Measurements from ENCODE around the gene MGLL. TPM values are rescaled to one million over a fixed set of nuclear protein-coding genes. Genes with fewer than 3 reads are reported as not detected.

The MGLL gene
- total RNA-seq, 1 donor from 2014 or later = 61.0 TPM

DNA sequence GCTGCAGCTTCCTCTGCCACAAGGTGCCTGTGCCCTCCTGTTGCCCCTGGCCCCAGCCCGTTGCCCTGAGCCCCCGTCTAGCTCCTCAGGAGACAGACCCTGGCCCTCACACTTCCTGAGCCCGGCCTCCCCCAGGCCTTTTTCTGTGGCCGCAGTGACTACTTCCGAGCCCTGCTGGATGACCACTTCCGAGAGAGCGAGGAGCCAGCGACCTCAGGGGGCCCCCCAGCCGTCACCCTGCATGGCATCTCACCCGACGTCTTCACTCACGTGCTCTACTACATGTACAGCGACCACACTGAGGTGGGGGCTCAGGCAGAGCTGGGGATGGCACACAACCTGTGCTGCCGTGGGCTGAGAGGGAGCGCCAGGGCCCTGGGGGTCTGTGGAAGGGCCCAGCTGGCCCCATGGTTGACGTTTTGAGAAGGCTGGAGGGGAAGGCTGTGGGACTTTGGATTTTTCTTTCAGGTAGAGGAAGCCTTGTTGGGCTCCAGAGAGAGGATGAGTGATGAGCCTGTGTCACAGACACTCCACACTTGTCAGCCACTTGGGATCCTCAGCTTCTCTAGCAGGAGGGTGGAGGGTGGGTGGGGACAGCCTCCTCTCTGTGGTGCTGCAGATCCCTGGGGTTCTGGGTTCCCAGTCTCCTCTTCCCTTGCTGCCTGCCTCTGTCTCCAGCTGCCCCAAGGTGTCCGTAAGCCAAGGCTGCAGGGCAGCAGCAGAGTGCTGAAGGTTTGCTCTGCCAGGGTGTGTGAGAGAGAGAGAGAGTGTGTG, 144.6 kb downstream of the MGLL start:
- Mint-ChIP-seq H3K27me3 (ENCODE audit: low read depth) (no peaks in the 10 kb centered on the region), H3K4me3 (ENCODE audit: unreplicated experiment) (no peak overlapping the region), H3K36me3 (ENCODE audit: low read depth) (peaks cover 5% of the 10 kb centered on the region), H3K27ac (ENCODE audit: unreplicated experiment) (peak overlapping the region; percentile 54), H3K9me3 (ENCODE audit: low read depth) (no peaks in the 10 kb centered on the region), H3K4me1 (ENCODE audit: low read depth) (peaks cover 16% of the 10 kb centered on the region)
- TF ChIP-seq CTCF (IDR thresholded peaks at IDR 0.05) = no peak
- peak; percentile 90 for DNase-seq (ENCODE audit: low spot score)

GRCh38 chr3:127676921-127677351, 145.4 kb downstream of the MGLL start:
- Mint-ChIP-seq H3K9me3 (ENCODE audit: low read depth) (no peaks in the 10 kb centered on the region), H3K4me3 (ENCODE audit: unreplicated experiment) (no peak overlapping the region), H3K27ac (ENCODE audit: unreplicated experiment) (no peak overlapping the region), H3K4me1 (ENCODE audit: low read depth) (peaks cover 16% of the 10 kb centered on the region), H3K27me3 (ENCODE audit: low read depth) (no peaks in the 10 kb centered on the region), H3K36me3 (ENCODE audit: low read depth) (peaks cover 5% of the 10 kb centered on the region)
- peak; percentile 89 for DNase-seq (ENCODE audit: low spot score)
- TF ChIP-seq CTCF (IDR thresholded peaks at IDR 0.05) = no peak

DNA sequence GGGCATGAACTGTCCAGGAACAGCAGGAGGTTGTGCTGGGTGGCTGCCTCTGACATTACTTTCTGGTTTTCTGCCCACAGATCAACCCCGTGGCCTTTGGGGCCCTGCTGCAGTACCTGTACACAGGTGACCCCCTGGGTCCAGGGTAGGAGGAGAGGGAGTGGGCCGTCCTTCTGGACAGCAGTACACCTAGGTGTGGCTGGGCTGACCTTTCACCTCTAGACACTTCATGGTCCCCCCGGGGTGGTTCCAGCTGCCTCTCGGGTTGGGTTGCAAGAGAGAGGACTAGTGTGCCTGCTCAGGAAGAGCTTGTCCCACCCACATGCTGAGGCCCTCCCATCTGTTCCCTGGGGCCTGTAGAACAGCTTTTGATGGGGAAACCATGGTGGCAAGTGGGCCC, 145.9 kb downstream of the MGLL start:
- peaks cover 18% of the 10 kb centered on the region for H3K4me1 Mint-ChIP-seq (ENCODE audit: low read depth)
- peak; percentile 83 for DNase-seq (ENCODE audit: low spot score)
- H3K4me3 Mint-ChIP-seq (ENCODE audit: unreplicated experiment) = no peak overlapping the region
- no peak for TF ChIP-seq CTCF (IDR thresholded peaks at IDR 0.05)
- H3K27ac Mint-ChIP-seq (ENCODE audit: unreplicated experiment) = no peak overlapping the region
- no peaks in the 10 kb centered on the region for H3K27me3 Mint-ChIP-seq (ENCODE audit: low read depth)
- peaks cover 5% of the 10 kb centered on the region for H3K36me3 Mint-ChIP-seq (ENCODE audit: low read depth)
- no peaks in the 10 kb centered on the region for H3K9me3 Mint-ChIP-seq (ENCODE audit: low read depth)

GRCh38 chr3:127675651-127676391, 146.5 kb downstream of the MGLL start:
- Mint-ChIP-seq H3K4me1 (ENCODE audit: low read depth) (peaks cover 20% of the 10 kb centered on the region), H3K27me3 (ENCODE audit: low read depth) (no peaks in the 10 kb centered on the region), H3K4me3 (ENCODE audit: unreplicated experiment) (no peak overlapping the region), H3K36me3 (ENCODE audit: low read depth) (peaks cover 5% of the 10 kb centered on the region), H3K27ac (ENCODE audit: unreplicated experiment) (no peak overlapping the region), H3K9me3 (ENCODE audit: low read depth) (no peaks in the 10 kb centered on the region)
- no peak for TF ChIP-seq CTCF (IDR thresholded peaks at IDR 0.05)
- peak; percentile 71 for DNase-seq (ENCODE audit: low spot score)

DNA sequence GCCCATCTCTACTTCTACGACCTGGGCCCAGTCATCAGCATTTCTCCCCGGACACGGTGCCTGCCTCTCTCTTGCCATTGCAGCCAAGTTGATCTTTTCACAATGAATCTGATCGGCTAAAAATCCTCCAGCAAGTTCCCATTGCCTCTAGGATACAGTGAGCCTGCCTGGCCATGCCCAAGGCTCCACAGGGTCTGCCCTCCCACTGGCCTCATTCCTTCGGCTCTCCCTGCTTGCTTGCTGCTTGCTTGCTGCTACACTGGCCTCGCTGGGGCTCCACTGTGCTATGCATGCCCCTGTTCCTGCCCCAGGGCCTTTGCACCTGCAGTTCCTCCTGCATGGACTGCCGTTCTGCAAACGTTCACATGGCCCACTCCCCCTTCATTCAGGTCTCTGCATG, 147.5 kb downstream of the MGLL start:
- H3K9me3 Mint-ChIP-seq (ENCODE audit: low read depth) = no peaks in the 10 kb centered on the region
- peak; percentile 68 for DNase-seq (ENCODE audit: low spot score)
- H3K27ac Mint-ChIP-seq (ENCODE audit: unreplicated experiment) = no peak overlapping the region
- no peak overlapping the region for H3K4me3 Mint-ChIP-seq (ENCODE audit: unreplicated experiment)
- H3K27me3 Mint-ChIP-seq (ENCODE audit: low read depth) = no peaks in the 10 kb centered on the region
- no peak for TF ChIP-seq CTCF (IDR thresholded peaks at IDR 0.05)
- peaks cover 20% of the 10 kb centered on the region for H3K4me1 Mint-ChIP-seq (ENCODE audit: low read depth)
- H3K36me3 Mint-ChIP-seq (ENCODE audit: low read depth) = peaks cover 5% of the 10 kb centered on the region
